ENCODE measurements around the gene RCAN2.

DNA sequence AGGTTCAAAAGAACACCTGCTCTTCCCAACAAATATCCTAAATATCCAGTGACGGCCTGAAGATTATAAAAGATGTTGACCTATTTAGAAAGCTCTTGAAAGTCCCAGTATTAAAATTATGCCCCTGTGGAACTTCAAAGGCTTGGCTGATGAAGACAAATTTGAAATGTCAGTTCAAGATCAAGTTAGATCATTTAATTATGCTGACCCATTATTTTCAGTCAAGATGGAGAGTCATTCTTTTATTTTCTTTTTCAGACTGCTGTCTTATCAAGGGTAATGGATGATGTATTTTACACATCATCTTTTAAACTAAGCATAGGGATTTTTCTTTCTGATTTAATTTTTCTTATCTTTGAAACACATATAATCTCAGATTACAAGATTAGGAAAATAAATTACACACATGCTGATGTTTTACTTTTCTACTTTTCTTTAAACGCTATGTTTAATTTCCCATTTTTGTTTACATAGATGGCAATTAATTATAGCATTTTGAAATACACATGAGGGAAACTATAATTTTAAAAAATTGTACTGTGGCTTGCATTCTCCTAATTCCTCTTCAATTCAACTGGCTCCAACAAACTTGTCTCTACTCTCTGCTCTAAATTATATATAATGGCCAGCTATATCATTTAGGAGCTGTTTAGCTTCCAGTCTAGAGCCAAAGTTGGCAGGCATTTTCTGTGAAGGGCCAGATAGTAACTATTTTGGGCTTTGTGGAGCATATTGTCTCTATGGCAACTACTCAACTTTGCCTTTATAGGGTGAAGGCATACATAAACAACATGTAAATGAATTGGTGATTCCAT lies 123.7 kb downstream of the RCAN2 start:
- TF ChIP-seq EP300 (IDR thresholded peaks at IDR 0.05) (no peak), POLR2A (IDR thresholded peaks at IDR 0.05; ENCODE audit: low read depth) (no peak)

Data from esophagus muscularis mucosa (tissue), 2 donors.